Right lobe of liver (tissue), 4 donors: ENCODE data around the gene CCDC122.

Source experiments
- CTCF ChIP-seq, 4 donors: fragments of 200-600 bp in 3 of 4; fragments of 450-650 bp in 1 of 4; IDR thresholded peaks; one replicate each; pipeline versions ENCODE4 v1.5.1 to v1.8.0; 2016 to 2022; ENCODE audit warnings: antibody characterized with exemption in 4 of 4, mild to moderate bottlenecking in 2 of 4
- POLR2A ChIP-seq: fragments of 450-650 bp; IDR thresholded peaks from one replicate; pipeline ENCODE4 v1.6.1; 2017; ENCODE audit warnings: antibody characterized with exemption, mild to moderate bottlenecking
- donor health status: DM: no; HTN: no; CAD: no.
- donor health status: DM: no; HTN: no; CAD: no.
- donor health status: DM: no; HTN: yes; CAD: no.

- TF ChIP-seq CTCF (IDR thresholded peaks at IDR 0.05) (no peak), POLR2A (no peak)
Observed at GRCh38 chr13:43861863-43862262, 17.7 kb downstream of the CCDC122 start.
